ENCODE results near the gene MAP4.

GRCh38 chr3:47916696-47917095, 99.5 kb downstream of the MAP4 start:
- TF ChIP-seq POLR2A (IDR thresholded peaks at IDR 0.05) (no peak), CTCF (IDR thresholded peaks at IDR 0.05) (no peak)

Measured in Peyer's patch (tissue), 4 donors.